HG03378 (cell line): ENCODE data around the gene AHCTF1.
"Not testable (repeated sequence)": the region's sequence is repeated elsewhere in the genome, so short reads cannot be mapped to it uniquely, and the experiment has no call there.

Experiments
- ATAC-seq: cut with Tn5 transposase; IDR thresholded peaks from one replicate; pipeline ENCODE4 v1.9.1; 2021; ENCODE audit warnings: mild to moderate bottlenecking, moderate library complexity; ENCODE audit not compliant: unreplicated experiment

AHCTF1 gene

GRCh38 chr1:246919902-246920301, 11.8 kb downstream of the AHCTF1 start:
- no peak for ATAC-seq

GRCh38 chr1:246916026-246916923, 15.5 kb downstream of the AHCTF1 start:
- ATAC-seq: not testable (repeated sequence)

GRCh38 chr1:246907472-246907871, 24.3 kb downstream of the AHCTF1 start:
- peak; percentile 54 for ATAC-seq

GRCh38 chr1:246906833-246907232, 24.9 kb downstream of the AHCTF1 start:
- ATAC-seq: no peak

- no peak for ATAC-seq
Measured at GRCh38 chr1:246901874-246902273, 29.9 kb downstream of the AHCTF1 start.

- no peak for ATAC-seq
Measured at GRCh38 chr1:246897302-246897701, 34.4 kb downstream of the AHCTF1 start.

- ATAC-seq: peak; percentile 57
Measured at GRCh38 chr1:246893191-246893939, 38.4 kb downstream of the AHCTF1 start.

GRCh38 chr1:246891105-246891504, 40.6 kb downstream of the AHCTF1 start:
- ATAC-seq: no peak

- no peak for ATAC-seq
Measured at GRCh38 chr1:246888522-246888921, 43.2 kb downstream of the AHCTF1 start.

GRCh38 chr1:246885389-246885788, 46.4 kb downstream of the AHCTF1 start:
- not testable (repeated sequence) for ATAC-seq

- no peak for ATAC-seq
Measured at GRCh38 chr1:246878551-246878950, 53.2 kb downstream of the AHCTF1 start.

- no peak for ATAC-seq
Measured at GRCh38 chr1:246876431-246876830, 55.3 kb downstream of the AHCTF1 start.

- peak; percentile 84 for ATAC-seq
Measured at GRCh38 chr1:246875041-246876026, 56.4 kb downstream of the AHCTF1 start.

- no peak for ATAC-seq
Measured at GRCh38 chr1:246865921-246866320, 65.8 kb downstream of the AHCTF1 start.

GRCh38 chr1:246863791-246864190, 68.0 kb downstream of the AHCTF1 start:
- not testable (repeated sequence) for ATAC-seq

GRCh38 chr1:246860401-246860800, 71.3 kb downstream of the AHCTF1 start:
- ATAC-seq: no peak

- no peak for ATAC-seq
Measured at GRCh38 chr1:246856371-246856770, 75.4 kb downstream of the AHCTF1 start.

- ATAC-seq: not testable (repeated sequence)
Measured at GRCh38 chr1:246850640-246851039, 81.1 kb downstream of the AHCTF1 start.

- ATAC-seq: no peak
Measured at GRCh38 chr1:246843876-246844275, 87.9 kb downstream of the AHCTF1 start.

GRCh38 chr1:246840761-246841160, 91.0 kb downstream of the AHCTF1 start:
- ATAC-seq: not testable (repeated sequence)

GRCh38 chr1:246838118-246838456, 93.7 kb downstream of the AHCTF1 start:
- ATAC-seq: no peak
